Measurements from ENCODE around the gene GPR180.

GPR180 gene

DNA sequence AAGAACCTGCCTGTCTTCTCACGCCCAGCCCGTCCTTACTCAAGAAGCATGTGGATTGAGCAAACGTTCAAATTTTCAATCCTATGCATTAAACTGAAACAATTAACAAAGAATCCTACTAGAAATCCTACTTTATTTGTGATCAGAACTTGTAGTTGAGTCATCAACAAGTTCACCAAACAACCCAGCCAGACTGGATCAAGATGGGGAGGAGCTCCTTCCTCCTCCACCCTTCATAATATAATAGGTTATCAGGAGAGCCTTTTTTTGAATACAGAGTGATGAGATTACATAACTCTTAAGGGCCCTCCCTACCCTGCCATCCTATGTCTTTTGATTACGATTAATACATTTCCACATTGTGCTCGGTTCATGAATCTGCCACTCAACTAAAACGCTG is 78.0 kb downstream of the GPR180 start:
- no peaks in the 10 kb centered on the region for H3K9me3 Mint-ChIP-seq
- H3K4me3 Mint-ChIP-seq: no peak overlapping the region
- no peak for ATAC-seq
- no peak overlapping the region for H3K27ac Mint-ChIP-seq
- no peaks in the 10 kb centered on the region for H3K36me3 Mint-ChIP-seq
- H3K4me1 Mint-ChIP-seq: no peaks in the 10 kb centered on the region
- peaks cover 29% of the 10 kb centered on the region for H3K27me3 Mint-ChIP-seq

DNA sequence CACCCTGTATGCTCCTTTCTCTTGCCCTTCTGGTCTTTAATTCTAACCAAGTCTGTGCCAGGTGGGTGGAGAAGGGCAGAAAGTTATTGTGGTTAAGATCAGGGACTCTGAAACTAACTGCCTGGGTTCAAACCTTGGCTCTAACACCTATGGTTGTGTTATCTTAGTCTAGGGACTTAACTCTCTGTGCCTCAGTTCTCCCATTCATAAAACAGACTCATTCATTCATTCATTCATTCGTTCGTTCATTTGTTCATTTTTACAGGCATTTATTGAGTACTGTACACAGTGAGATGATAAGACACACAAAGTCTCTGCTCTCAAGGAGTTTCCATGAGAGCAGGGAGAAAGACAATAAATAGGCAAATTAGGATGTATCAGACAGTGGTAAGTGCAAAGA is 80.6 kb downstream of the GPR180 start:
- H3K36me3 Mint-ChIP-seq: no peaks in the 10 kb centered on the region
- peaks cover 28% of the 10 kb centered on the region for H3K27me3 Mint-ChIP-seq
- no peak overlapping the region for H3K27ac Mint-ChIP-seq
- H3K4me3 Mint-ChIP-seq: no peak overlapping the region
- H3K4me1 Mint-ChIP-seq: no peaks in the 10 kb centered on the region
- ATAC-seq: no peak
- H3K9me3 Mint-ChIP-seq: no peaks in the 10 kb centered on the region

- Mint-ChIP-seq H3K27me3 (peaks cover 18% of the 10 kb centered on the region), H3K4me3 (no peak overlapping the region), H3K27ac (no peak overlapping the region), H3K36me3 (no peaks in the 10 kb centered on the region), H3K4me1 (no peaks in the 10 kb centered on the region), H3K9me3 (no peaks in the 10 kb centered on the region)
- ATAC-seq: no peak
Measured at GRCh38 chr13:94683409-94683808, 81.8 kb downstream of the GPR180 start.

Measured in stimulated activated memory B cell treated with anti-CD40 and anti-IgM and Interleukin-4, amounts not matched to agents 10 μg/mL and 1 μg/mL and 100 μg/mL, for 72 hours (primary cell).